ENCODE measurements around the gene RAPGEF4. TPM values are rescaled to one million over a fixed set of nuclear protein-coding genes. Genes with fewer than 3 reads are reported as not detected.

The RAPGEF4 gene
- total and polyA plus RNA-seq, 2 of the 8 experiments (the other 6 are each of a cell fraction or from before 2014, with no cell fraction given), result 1.2 to 2.6 TPM

- no peak for TF ChIP-seq ASH2L (IDR thresholded peaks at IDR 0.05; ENCODE audit: low read length)
Observed at GRCh38 chr2:172693037-172693436, 42.6 kb upstream of the RAPGEF4 start (continued).

All from H1 (cell line).